GM18909 (cell line): ENCODE results near the gene ZDHHC14.
"Not testable (repeated sequence)": the region's sequence is repeated elsewhere in the genome, so short reads cannot be mapped to it uniquely, and the experiment has no call there.

Source experiments
- ATAC-seq: cut with Tn5 transposase; IDR thresholded peaks from one replicate; pipeline ENCODE4 v1.9.1; 2021; ENCODE audit warnings: mild to moderate bottlenecking; ENCODE audit not compliant: unreplicated experiment, poor library complexity

ZDHHC14 gene

GRCh38 chr6:157461000-157461915 is 80.3 kb downstream of the ZDHHC14 start:
- peak; percentile 56 for ATAC-seq

- ATAC-seq = no peak
Observed at GRCh38 chr6:157462956-157463742, 82.2 kb downstream of the ZDHHC14 start.

- ATAC-seq = not testable (repeated sequence)
Observed at GRCh38 chr6:157463743-157464135, 82.7 kb downstream of the ZDHHC14 start.

- peak; percentile 51 for ATAC-seq
Observed at GRCh38 chr6:157464653-157465535, 83.9 kb downstream of the ZDHHC14 start.

- no peak for ATAC-seq
Observed at GRCh38 chr6:157466342-157466648, 85.3 kb downstream of the ZDHHC14 start.

- not testable (repeated sequence) for ATAC-seq
Observed at GRCh38 chr6:157467339-157467738, 86.3 kb downstream of the ZDHHC14 start.

GRCh38 chr6:157468054-157468453 is 87.1 kb downstream of the ZDHHC14 start:
- no peak for ATAC-seq

GRCh38 chr6:157468574-157468973 is 87.6 kb downstream of the ZDHHC14 start:
- no peak for ATAC-seq

- ATAC-seq = no peak
Observed at GRCh38 chr6:157469378-157469777, 88.4 kb downstream of the ZDHHC14 start.

GRCh38 chr6:157471077-157471686 is 90.2 kb downstream of the ZDHHC14 start:
- ATAC-seq = no peak

GRCh38 chr6:157471895-157472686 is 91.1 kb downstream of the ZDHHC14 start:
- no peak for ATAC-seq

GRCh38 chr6:157476797-157477196 is 95.8 kb downstream of the ZDHHC14 start:
- ATAC-seq = no peak

- ATAC-seq = no peak
Observed at GRCh38 chr6:157478926-157479325, 97.9 kb downstream of the ZDHHC14 start.

GRCh38 chr6:157479464-157480303 is 98.7 kb downstream of the ZDHHC14 start:
- no peak for ATAC-seq

GRCh38 chr6:157481189-157481864 is 100.3 kb downstream of the ZDHHC14 start:
- ATAC-seq = no peak

GRCh38 chr6:157481865-157482249 is 100.9 kb downstream of the ZDHHC14 start:
- ATAC-seq = no peak

- no peak for ATAC-seq
Observed at GRCh38 chr6:157483770-157484169, 102.8 kb downstream of the ZDHHC14 start.

- ATAC-seq = no peak
Observed at GRCh38 chr6:157484181-157484580, 103.2 kb downstream of the ZDHHC14 start.
